Bronchial epithelial cell (primary cell): ENCODE measurements around the gene RNF130. TPM values are rescaled to one million over a fixed set of nuclear protein-coding genes. Genes with fewer than 3 reads are reported as not detected.

Source experiments
- DNase-seq: peaks from one replicate; pipeline ENCODE4 v3.0.0-alpha.2; 2010; ENCODE audit warnings: low read depth
- FAIRE-seq: peaks from 2 replicates; lab custom pipeline; 2011; peaks lifted over from hg19 to GRCh38; lab: Jason Lieb, UNC
- H3K27me3 ChIP-seq: 2 replicates; pipeline ENCODE4 v1.5.1; 2011; ENCODE audit warnings: low read length; ENCODE audit not compliant: control insufficient read depth, insufficient read depth
- H3K36me3 ChIP-seq: 2 replicates; pipeline ENCODE4 v1.5.1; 2011; ENCODE audit warnings: low read length; ENCODE audit not compliant: control insufficient read depth, insufficient read depth
- H3K4me3 ChIP-seq: 2 replicates; pipeline ENCODE4 v1.5.1; 2011; ENCODE audit warnings: mild to moderate bottlenecking, low read depth, low read length, control low read depth
- total RNA-seq: library from RNA; depleted of rRNA; stranded (reverse); fragments of >200 nt; gene quantifications from 2 replicates; pipeline ENCODE4 v1.2.1, GENCODE V29; 2014
- TF ChIP-seq, protein P1 (sequence below): IDR thresholded peaks from 2 replicates; pipeline ENCODE4 v1.5.1; 2011; ENCODE audit warnings: mild to moderate bottlenecking, moderate library complexity, low read length, control low read depth, inconsistent platforms; ENCODE audit not compliant: insufficient read depth, severe bottlenecking

RNF130 gene
- total RNA-seq, 1 donor from 2014 or later: 16.8 TPM

- FAIRE-seq (no peak), DNase-seq (no peak)
- no peaks in the 10 kb centered on the region for H3K27me3 ChIP-seq
- H3K4me3 ChIP-seq: no peak overlapping the region
- TF ChIP-seq, protein P1, sequence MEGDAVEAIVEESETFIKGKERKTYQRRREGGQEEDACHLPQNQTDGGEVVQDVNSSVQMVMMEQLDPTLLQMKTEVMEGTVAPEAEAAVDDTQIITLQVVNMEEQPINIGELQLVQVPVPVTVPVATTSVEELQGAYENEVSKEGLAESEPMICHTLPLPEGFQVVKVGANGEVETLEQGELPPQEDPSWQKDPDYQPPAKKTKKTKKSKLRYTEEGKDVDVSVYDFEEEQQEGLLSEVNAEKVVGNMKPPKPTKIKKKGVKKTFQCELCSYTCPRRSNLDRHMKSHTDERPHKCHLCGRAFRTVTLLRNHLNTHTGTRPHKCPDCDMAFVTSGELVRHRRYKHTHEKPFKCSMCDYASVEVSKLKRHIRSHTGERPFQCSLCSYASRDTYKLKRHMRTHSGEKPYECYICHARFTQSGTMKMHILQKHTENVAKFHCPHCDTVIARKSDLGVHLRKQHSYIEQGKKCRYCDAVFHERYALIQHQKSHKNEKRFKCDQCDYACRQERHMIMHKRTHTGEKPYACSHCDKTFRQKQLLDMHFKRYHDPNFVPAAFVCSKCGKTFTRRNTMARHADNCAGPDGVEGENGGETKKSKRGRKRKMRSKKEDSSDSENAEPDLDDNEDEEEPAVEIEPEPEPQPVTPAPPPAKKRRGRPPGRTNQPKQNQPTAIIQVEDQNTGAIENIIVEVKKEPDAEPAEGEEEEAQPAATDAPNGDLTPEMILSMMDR: no peak
- no peaks in the 10 kb centered on the region for H3K36me3 ChIP-seq
Measured at GRCh38 chr5:180096616-180097015, 25.1 kb upstream of the RNF130 start.

GRCh38 chr5:180095545-180095944 lies 24.0 kb upstream of the RNF130 start:
- TF ChIP-seq, protein P1: no peak
- no peak for DNase-seq
- FAIRE-seq: no peak
- Histone ChIP-seq H3K27me3 (no peaks in the 10 kb centered on the region), H3K36me3 (no peaks in the 10 kb centered on the region), H3K4me3 (no peak overlapping the region)

DNA sequence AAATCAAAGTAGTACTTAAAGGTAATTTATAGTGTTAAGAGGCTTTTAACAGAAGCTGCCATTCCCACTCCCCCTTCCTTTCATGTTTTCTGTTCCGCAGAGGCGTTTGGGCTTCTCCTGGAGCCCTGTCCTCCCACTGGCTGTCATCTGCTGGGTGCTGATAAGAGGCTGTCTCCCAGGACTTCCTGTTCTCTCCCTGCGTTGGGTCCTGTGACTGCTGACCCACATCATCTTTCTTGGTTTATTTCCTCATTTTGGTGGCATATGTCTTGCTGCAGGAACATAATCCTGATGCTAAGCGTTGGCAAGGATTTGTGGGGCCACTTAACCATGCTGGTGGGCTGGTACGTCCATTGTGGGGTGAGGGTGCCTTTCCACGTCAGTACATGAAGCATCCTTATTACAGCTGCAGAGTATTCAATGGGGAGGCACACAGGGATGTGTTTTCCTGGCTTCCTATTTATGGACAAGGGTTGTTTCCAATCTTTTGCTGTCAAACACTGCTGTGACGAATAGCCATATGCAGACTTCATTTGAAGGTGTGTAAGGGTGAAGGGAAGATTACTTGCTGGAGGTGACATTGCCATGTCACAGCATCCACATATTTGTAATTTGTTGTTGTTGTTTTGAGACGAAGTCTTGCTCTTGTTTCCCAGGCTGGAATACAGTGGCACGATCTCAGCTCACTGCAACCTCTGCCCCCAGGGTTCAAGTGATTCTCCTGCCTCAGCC lies 22.3 kb upstream of the RNF130 start:
- FAIRE-seq (no peak), DNase-seq (no peak)
- H3K4me3 ChIP-seq: no peak overlapping the region
- H3K27me3 ChIP-seq: no peaks in the 10 kb centered on the region
- TF ChIP-seq, protein P1: no peak
- H3K36me3 ChIP-seq: no peaks in the 10 kb centered on the region

DNA sequence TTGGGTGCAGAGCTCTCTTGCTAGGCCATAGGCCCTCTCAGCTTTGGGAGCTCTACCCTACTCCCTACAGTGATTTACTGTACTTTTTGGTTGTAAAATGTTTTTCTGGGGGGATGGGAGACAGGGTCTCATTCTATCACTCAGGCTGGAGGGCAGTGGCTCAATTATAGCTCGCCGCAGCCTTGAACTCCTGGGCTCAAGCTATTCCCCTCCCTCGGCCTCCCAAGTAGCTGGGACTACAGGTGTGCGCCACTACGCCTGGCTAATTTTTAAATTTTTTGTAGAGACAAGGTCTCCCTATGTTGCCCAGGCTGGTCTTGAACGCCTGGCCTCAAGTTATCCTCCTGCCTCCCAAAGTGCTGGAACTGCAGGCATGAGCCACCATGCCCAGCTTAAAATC lies 21.7 kb upstream of the RNF130 start:
- DNase-seq: no peak
- Histone ChIP-seq H3K4me3 (no peak overlapping the region), H3K27me3 (no peaks in the 10 kb centered on the region), H3K36me3 (no peaks in the 10 kb centered on the region)
- no peak for FAIRE-seq
- TF ChIP-seq, protein P1: no peak

- H3K4me3 ChIP-seq: no peak overlapping the region
- FAIRE-seq (no peak), DNase-seq (peak; percentile 26)
- no peaks in the 10 kb centered on the region for H3K27me3 ChIP-seq
- TF ChIP-seq, protein P1: peak; percentile 25
- H3K36me3 ChIP-seq: no peaks in the 10 kb centered on the region
Measured at GRCh38 chr5:180090769-180091546, 19.4 kb upstream of the RNF130 start.
